Activated T-helper 1 cell treated with anti-CD3 and anti-CD28 coated beads, Interleukin-12 subunit alpha, Interleukin-12 subunit beta, Interleukin-2, Interleukin-4 antibody, amounts not matched to agents 30 ng/mL and 10 ng/mL and 1 ng/mL, durations not matched to agents 14 hours and 24 hours and 36 hours (primary cell): ENCODE results near the gene RLF. TPM values are rescaled to one million over a fixed set of nuclear protein-coding genes. Genes with fewer than 3 reads are reported as not detected.
"Not testable (repeated sequence)": the region's sequence is repeated elsewhere in the genome, so short reads cannot be mapped to it uniquely, and the experiment has no call there.

Experiments used
- DNase-seq: peaks from one replicate; pipeline ENCODE4 v3.0.0; 2021; ENCODE audit warnings: low spot score
- H3K27ac Mint-ChIP-seq: one replicate; pipeline ENCODE4 v1.8.0; 2021; ENCODE audit warnings: mild to moderate bottlenecking, mixed read lengths
- H3K27me3 Mint-ChIP-seq: one replicate; pipeline ENCODE4 v1.8.0; 2022; ENCODE audit warnings: mild to moderate bottlenecking, moderate library complexity, mixed read lengths; ENCODE audit not compliant: insufficient read depth
- H3K36me3 Mint-ChIP-seq: one replicate; pipeline ENCODE4 v1.8.0; 2021; ENCODE audit warnings: low read depth, mixed read lengths
- H3K4me1 Mint-ChIP-seq: one replicate; pipeline ENCODE4 v1.8.0; 2021; ENCODE audit warnings: low read depth, mixed read lengths
- H3K4me3 Mint-ChIP-seq: one replicate; pipeline ENCODE4 v1.8.0; 2021; ENCODE audit warnings: mild to moderate bottlenecking, moderate library complexity, mixed read lengths
- H3K9me3 Mint-ChIP-seq: one replicate; pipeline ENCODE4 v1.8.0; 2021; ENCODE audit warnings: mixed read lengths
- intact Hi-C: fragments of 100-400 bp; cut with micrococcal nuclease; formaldehyde crosslinking; loops from one replicate; pipeline ENCODE4 v1.15.1; 2024
- total RNA-seq: library from RNA; stranded (reverse); gene quantifications from 2 replicates; pipeline ENCODE4 v1.2.3, GENCODE V29; 2022

RLF gene
- total RNA-seq, 1 donor from 2014 or later, result 18.2 TPM

DNA sequence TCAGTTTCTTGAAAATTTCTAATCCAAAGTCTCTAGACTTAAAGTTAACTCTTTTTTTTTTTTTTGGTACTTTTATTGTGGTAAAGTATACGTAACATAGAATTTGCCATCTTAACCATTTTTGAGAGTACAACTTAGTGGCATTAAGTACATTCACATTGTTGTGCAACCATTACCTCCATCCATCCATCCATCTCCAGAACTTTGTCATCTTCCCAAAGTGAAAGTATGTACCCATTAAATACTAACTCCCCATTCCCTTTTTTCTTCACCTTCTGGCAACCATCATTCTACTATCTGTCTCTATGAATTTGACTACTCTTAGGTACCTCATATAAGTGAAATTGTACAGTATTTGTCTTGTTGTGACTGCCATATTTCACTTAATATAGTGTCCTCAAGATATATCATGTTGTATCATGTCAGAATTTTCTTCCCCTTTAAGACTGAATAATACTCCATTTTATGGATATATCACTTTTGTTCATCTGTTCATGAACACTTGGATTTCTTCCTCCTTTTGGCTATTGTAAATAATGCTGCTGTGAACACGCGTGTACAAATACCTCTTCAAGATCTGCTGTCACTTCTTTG lies 18.4 kb downstream of the RLF start:
- intact Hi-C loops, result loop anchor here (10.0 kb wide), 1 partner anchor 515 kb away; no protein-coding TSS in a partner anchor
- Mint-ChIP-seq H3K36me3 (peaks cover 16% of the 10 kb centered on the region), H3K4me1 (peaks cover 49% of the 10 kb centered on the region), H3K9me3 (no peaks in the 10 kb centered on the region), H3K4me3 (no peak overlapping the region), H3K27me3 (no peaks in the 10 kb centered on the region), H3K27ac (no peak overlapping the region)
- no peak for DNase-seq

DNA sequence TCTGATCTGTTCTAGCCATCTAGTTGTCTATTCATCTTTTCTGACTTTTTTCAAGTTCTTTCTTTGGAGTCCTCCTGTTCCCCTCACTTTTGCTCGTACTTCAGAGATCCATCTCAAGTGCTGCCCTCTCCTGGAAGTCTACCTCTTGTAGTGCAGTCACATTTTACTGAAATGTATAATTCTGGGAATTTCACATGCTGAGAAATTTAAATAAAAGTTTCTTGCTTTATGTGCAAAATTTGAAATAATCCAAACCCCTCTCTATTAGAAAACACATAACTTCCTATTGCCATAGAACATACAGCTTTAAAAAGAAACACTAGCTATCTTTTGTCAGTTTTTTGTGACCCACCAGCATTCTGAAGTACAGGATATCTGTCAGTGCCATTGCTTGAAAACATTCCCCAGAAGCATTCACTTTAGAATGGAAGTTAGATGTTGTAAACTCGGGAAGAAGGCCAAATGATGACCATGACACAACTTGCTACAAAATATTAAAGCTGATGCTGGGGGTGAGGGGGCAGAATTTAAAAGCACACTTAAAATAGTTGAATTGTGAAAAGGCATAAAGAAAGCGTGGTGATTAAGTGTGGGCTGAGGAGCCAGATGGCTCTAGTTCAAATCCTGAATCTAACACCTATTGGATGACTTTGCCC lies 22.0 kb downstream of the RLF start:
- H3K4me3 Mint-ChIP-seq, result no peak overlapping the region
- H3K27me3 Mint-ChIP-seq, result no peaks in the 10 kb centered on the region
- no peak for DNase-seq
- peaks cover 18% of the 10 kb centered on the region for H3K36me3 Mint-ChIP-seq
- no peaks in the 10 kb centered on the region for H3K9me3 Mint-ChIP-seq
- intact Hi-C loops, result loop anchor here (10.0 kb wide), 1 partner anchor 518 kb away; no protein-coding TSS in a partner anchor
- H3K4me1 Mint-ChIP-seq, result peaks cover 65% of the 10 kb centered on the region
- no peak overlapping the region for H3K27ac Mint-ChIP-seq

DNA sequence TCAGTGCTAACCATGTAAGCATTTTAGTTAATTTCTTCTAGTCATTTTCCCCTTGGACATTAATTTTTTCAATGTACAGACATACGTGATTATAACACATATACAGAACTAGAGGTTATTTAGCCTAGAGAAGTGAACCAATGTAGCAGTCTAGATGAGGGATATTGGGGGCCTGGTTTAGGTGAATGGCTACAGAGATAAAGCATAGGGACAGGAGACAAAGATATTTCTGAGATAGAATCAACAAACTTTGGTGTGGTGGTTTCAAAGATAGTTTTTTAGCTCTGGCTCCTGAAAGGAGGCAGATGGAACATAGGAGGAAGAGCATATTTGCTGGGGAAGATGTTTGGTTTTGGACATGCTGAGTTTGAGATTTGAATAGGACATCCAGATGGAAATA lies 23.0 kb downstream of the RLF start:
- intact Hi-C loops, result loop anchor here (10.0 kb wide), 1 partner anchor 519 kb away; no protein-coding TSS in a partner anchor
- Mint-ChIP-seq H3K4me1 (peaks cover 65% of the 10 kb centered on the region), H3K27ac (no peak overlapping the region)

DNA sequence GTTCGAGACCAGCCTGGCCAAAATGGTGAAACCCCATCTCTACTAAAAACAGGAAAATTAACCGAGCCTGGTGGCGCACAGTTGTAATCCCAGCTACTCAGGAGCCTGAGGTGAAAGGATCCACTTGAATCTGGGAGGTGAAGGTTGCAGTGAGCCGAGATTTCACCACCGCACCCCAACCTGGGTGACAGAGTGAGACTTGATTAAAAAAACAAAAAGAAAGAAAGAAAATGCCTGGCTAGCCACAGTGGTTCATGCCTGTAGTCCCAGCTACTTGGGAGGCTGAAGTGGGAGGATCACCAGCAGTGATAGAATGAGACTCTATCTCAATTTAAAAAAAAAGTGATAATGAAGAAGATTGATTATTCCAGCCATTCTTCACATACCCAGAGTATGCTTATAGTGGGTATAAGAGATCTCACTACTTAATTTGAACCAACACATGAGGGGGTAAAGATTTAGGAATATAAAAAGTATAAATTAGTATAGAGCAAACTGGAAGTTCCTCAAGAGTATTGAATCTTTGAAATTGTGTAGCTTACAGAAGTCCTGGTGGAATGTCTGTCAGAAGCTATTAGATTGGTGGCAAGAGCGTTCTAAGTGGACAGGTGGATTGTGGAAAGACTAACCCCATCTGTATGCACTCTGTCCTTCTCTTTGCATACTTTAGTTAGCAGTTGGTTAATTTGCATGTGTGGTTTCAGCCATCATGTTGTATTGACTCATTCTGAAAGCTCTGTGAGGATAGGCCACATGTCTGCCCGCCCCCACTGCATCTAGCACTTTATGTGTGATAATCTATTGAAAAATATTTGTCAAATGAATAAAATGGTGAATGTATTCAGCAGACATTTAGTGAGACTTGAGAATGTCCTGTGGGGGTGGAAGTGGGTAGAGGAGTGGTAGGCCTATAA lies 25.0 kb downstream of the RLF start:
- peaks cover 22% of the 10 kb centered on the region for H3K36me3 Mint-ChIP-seq
- H3K9me3 Mint-ChIP-seq, result no peaks in the 10 kb centered on the region
- peak; percentile 21 for DNase-seq
- peaks cover 62% of the 10 kb centered on the region for H3K4me1 Mint-ChIP-seq
- no peaks in the 10 kb centered on the region for H3K27me3 Mint-ChIP-seq
- H3K27ac Mint-ChIP-seq, result peak overlapping the region; percentile 69
- intact Hi-C loops, result loop anchor here (1.0 to 10.0 kb wide), 7 partner anchors 25 to 521 kb away; partner anchors contain the start of gene RLF
- H3K4me3 Mint-ChIP-seq, result peak overlapping the region; percentile 72

More for the DNA sequence above, 23.0 kb downstream of the RLF start:
- H3K9me3 Mint-ChIP-seq, result no peaks in the 10 kb centered on the region
- no peak for DNase-seq
- H3K36me3 Mint-ChIP-seq, result peaks cover 23% of the 10 kb centered on the region
- no peaks in the 10 kb centered on the region for H3K27me3 Mint-ChIP-seq
- no peak overlapping the region for H3K4me3 Mint-ChIP-seq

DNA sequence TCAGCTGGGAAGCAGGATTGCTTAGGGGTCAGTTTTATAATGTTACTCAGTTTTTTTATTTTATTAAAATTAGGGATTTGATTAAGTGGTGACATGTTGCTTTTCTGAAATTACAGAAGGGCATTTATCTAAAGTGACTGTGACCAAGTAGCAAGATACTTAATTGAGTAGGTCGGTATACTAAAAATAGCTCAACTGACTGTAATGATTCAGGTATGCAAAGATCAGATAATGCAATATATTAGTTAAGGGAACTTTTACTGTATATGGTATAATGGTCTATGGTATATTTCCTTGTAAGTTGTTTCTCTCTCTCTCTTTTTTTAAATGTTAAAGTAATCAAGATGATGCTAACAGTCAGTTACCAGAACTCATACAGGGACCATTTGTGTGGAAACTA lies 26.2 kb downstream of the RLF start:
- Mint-ChIP-seq H3K4me1 (peaks cover 60% of the 10 kb centered on the region), H3K36me3 (peaks cover 24% of the 10 kb centered on the region), H3K4me3 (no peak overlapping the region), H3K9me3 (no peaks in the 10 kb centered on the region), H3K27ac (no peak overlapping the region), H3K27me3 (no peaks in the 10 kb centered on the region)
- intact Hi-C loops, result loop anchor here (2.0 to 10.0 kb wide), 3 partner anchors 35 to 523 kb away; no protein-coding TSS in a partner anchor
- DNase-seq, result no peak

DNA sequence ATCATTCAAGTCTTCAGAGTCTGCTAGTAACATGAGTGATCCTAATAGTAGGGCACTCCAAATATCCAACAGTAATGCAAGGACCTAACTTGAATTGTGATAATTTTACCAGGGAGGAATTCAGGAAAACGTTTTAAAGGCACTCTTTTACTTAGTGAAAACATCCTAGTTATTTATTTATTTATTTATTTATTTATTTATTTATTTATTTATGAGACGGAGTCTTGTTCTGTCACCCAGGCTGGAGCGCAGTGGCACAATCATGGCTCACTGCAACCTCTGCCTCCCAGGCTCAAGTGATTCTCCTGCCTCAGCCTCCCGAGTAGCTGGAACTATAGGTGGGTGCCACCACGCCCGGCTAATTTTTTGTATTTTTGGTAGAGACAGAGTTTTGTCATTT lies 33.5 kb downstream of the RLF start:
- H3K9me3 Mint-ChIP-seq, H3K4me1 Mint-ChIP-seq, DNase-seq, H3K4me3 Mint-ChIP-seq, intact Hi-C loops, H3K27ac Mint-ChIP-seq, H3K27me3 Mint-ChIP-seq: not testable (repeated sequence)
- peaks cover 31% of the 10 kb centered on the region for H3K36me3 Mint-ChIP-seq

DNA sequence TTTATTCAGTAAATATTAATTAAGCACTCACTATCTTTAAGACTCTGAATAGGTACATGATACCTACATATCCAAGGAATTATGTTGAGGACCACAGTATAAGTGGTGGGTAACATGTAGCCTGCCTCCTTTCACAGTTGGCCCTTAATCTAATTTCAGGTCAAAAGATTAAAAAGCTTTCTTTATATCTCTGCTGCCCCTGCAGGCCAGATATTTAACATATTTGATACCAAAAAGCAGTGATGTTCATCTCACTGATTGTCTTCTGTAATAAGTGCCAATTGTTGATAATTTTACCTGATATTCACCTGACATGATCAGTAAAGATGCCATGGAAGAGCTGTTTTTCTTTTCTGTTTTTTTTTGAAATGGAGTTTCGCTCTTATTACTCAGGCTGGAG lies 36.5 kb downstream of the RLF start:
- no peak overlapping the region for H3K4me3 Mint-ChIP-seq
- no peak overlapping the region for H3K27ac Mint-ChIP-seq
- H3K36me3 Mint-ChIP-seq, result peaks cover 28% of the 10 kb centered on the region
- H3K27me3 Mint-ChIP-seq, result no peaks in the 10 kb centered on the region
- intact Hi-C loops, result no loop called here
- no peak for DNase-seq
- no peaks in the 10 kb centered on the region for H3K9me3 Mint-ChIP-seq
- H3K4me1 Mint-ChIP-seq, result no peaks in the 10 kb centered on the region

DNA sequence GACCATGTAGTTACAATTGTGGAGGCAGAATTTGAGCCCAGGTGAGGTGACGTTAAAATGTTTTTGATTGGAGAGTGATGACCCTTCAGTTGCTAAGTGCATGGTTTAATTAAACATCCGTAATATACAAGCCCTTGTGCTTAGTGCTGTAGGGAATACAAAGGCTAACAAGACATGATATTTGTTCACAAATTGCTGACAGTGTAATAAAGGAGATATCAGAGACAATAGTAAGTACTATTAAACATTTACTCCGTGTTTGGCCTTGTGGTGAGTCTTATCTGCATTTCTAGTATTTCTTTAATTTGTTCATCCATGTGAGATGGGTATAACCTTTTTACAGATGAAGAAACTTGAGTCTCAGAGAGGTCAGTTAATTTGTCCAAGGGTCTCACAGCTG lies 37.9 kb downstream of the RLF start:
- Mint-ChIP-seq H3K27me3 (no peaks in the 10 kb centered on the region), H3K4me1 (no peaks in the 10 kb centered on the region), H3K36me3 (peaks cover 32% of the 10 kb centered on the region), H3K27ac (no peak overlapping the region), H3K4me3 (no peak overlapping the region), H3K9me3 (no peaks in the 10 kb centered on the region)
- intact Hi-C loops, result no loop called here
- DNase-seq, result no peak

DNA sequence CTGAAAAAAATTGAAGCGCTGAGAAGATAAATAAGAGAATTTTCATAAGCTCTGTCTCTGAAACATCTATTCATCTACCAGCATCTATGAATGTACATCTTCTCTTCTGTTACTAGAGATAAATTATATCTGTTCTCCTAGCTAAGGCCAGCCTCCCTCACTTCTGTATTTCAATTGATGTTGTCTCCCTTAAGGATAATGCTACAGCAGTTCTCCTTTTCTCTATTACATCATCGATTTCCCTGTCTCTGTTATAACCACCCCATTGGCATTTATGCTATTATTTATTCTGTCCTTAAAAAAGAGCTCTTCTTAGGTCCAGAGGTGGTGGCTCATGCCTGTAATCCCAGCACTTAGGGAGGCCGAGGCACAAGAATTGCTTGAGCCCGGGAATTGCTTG lies 43.7 kb downstream of the RLF start:
- Mint-ChIP-seq H3K4me3 (no peak overlapping the region), H3K27me3 (no peaks in the 10 kb centered on the region), H3K27ac (no peak overlapping the region), H3K36me3 (peaks cover 27% of the 10 kb centered on the region), H3K9me3 (no peaks in the 10 kb centered on the region), H3K4me1 (peaks cover 5% of the 10 kb centered on the region)
- DNase-seq, result no peak
- intact Hi-C loops, result no loop called here

DNA sequence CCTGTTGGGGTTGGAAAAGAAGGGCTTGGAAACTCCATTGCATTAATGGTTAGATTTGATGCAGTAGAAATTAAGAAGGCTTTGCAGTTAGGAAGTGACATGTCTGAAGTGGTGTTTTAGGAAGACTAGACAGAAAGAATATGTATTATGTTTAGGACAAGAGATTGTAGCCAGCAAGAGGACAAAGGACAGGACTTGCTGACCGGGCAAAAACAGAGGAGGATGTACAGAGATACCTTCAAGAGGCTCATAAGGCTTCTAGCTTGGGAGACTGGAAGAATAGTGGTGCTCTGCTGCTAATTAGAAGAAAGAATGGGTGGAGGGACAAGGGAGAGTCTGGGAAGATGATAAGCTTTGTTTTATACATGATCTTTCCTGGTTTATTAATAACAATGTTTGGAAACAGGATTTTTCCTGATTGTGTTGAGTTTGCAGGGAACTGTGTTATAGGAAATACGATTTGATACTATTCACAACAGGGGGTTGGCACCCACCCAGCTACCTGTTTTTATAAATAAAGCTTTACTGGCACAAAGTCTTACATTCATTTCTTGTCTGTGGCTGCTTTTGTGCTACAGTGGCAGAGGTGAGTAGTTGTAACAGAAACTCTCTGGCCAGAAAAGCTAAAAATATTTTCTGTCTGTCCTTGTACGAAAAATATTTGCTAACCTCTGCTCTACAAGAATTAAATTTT lies 49.5 kb downstream of the RLF start:
- H3K4me1 Mint-ChIP-seq, result peaks cover 18% of the 10 kb centered on the region
- H3K27ac Mint-ChIP-seq, result no peak overlapping the region
- DNase-seq, result no peak
- H3K36me3 Mint-ChIP-seq, result peaks cover 43% of the 10 kb centered on the region
- H3K4me3 Mint-ChIP-seq, result no peak overlapping the region
- no peaks in the 10 kb centered on the region for H3K9me3 Mint-ChIP-seq
- intact Hi-C loops, result no loop called here
- no peaks in the 10 kb centered on the region for H3K27me3 Mint-ChIP-seq

DNA sequence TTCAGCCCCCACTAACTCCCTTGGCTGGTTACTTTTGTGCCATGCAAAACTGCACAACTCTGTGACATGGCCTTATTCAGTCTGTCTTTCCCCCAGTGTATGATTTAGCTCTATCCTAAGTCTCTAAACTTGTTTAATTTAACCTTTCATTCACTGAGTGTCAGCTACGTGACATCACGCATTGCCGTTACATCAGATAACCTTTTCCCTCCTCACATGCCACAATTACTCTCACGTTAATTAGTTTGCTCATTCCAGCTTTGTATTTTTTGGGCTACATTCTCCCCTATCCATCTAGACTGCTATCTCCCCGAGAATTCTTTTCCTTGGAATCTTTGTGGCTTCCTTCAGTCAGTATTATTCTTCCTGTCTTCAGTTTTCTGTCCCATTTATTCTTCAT lies 57.1 kb downstream of the RLF start:
- Mint-ChIP-seq H3K36me3 (peaks cover 30% of the 10 kb centered on the region), H3K4me3 (no peak overlapping the region), H3K4me1 (peaks cover 30% of the 10 kb centered on the region), H3K27me3 (no peaks in the 10 kb centered on the region), H3K9me3 (no peaks in the 10 kb centered on the region), H3K27ac (no peak overlapping the region)
- intact Hi-C loops, result no loop called here
- DNase-seq, result no peak

DNA sequence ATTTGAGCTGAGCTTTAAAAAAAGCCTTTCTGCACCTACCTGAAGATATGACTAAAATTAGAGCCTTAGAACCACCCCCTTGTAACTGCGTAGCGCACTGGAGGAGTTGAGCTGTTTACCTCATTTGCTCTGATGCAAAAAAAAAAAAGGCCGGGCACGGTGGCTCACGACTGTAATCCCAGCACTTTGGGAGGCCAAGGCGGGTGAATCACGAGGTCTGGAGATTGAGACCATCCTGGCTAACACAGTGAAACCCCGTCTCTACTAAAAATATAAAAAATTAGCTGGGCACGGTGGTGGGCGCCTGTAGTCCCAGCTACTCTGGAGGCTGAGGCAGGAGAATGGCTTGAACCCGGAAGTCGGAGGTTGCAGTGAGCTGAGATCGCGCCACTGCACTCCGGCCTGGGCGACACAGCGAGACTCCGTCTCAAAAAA lies 60.3 kb downstream of the RLF start:
- not testable (repeated sequence) for H3K27ac Mint-ChIP-seq, H3K27me3 Mint-ChIP-seq, DNase-seq, H3K4me3 Mint-ChIP-seq, H3K9me3 Mint-ChIP-seq
- peaks cover 34% of the 10 kb centered on the region for H3K4me1 Mint-ChIP-seq
- intact Hi-C loops, result loop anchor here (5.0 kb wide), 1 partner anchor 96 kb away; the partner anchor contains the start of gene COL9A2
- peaks cover 21% of the 10 kb centered on the region for H3K36me3 Mint-ChIP-seq
